Stimulated activated CD4-positive, alpha-beta T cell treated with anti-CD3 and anti-CD28 coated beads, TNF-alpha, amount 100 ng/mL, for 1 hour (primary cell): ENCODE measurements around the gene RPS23.

ENCODE experiments used
- DNase-seq, 3 donors: peaks; one replicate each; pipeline ENCODE4 v3.0.0-alpha.2; 2020; ENCODE audit warnings: low read depth in 3 of 3, low spot score in 1 of 3

Gene RPS23

DNA sequence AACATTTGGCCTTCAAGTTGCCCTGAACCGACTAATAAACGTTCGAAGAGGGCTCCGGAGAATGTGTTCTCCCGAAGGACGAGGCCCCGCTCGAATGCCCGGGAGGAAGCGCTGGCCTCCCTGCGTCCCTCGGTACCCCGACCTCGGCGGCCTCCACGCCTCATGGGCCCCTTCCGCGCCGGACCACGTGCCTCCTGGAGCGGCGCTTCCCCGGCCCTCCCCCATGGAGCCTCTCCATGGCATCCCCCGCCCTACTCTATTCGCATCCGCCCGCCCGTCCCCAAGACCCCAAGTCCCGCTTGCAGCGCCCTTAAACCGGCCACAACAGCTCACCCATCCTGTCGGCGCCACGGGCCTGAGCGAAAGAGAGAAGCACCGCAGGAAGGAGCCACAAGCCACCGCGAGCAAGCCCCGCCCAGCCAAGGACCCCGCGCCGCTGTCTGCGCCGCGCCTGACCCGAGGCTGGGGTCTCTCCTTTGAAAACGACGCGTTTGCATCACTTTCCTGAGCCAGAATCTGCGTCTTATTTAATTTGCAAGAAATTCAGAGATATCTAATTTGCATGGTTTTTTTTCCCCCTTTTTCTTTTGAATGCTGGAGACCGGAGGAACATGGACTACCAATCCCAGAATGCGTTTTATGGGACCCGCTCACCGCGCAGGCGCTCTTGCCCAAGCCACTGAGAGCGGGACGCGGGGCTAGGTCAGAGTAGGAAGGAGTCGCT, at the start of gene RPS23:
Gene RPS23, minus strand, starts transcription at position 368 of the 724 bp plus-strand sequence. Its CDS starts 31 bp downstream, at position 337.
- DNase-seq: peak; percentile 70 to 80 (median 75)

GRCh38 chr5:82327941-82328340, 49.8 kb upstream of the RPS23 start:
- DNase-seq: no peak

GRCh38 chr5:82325996-82326395, 47.8 kb upstream of the RPS23 start:
- DNase-seq: no peak

DNA sequence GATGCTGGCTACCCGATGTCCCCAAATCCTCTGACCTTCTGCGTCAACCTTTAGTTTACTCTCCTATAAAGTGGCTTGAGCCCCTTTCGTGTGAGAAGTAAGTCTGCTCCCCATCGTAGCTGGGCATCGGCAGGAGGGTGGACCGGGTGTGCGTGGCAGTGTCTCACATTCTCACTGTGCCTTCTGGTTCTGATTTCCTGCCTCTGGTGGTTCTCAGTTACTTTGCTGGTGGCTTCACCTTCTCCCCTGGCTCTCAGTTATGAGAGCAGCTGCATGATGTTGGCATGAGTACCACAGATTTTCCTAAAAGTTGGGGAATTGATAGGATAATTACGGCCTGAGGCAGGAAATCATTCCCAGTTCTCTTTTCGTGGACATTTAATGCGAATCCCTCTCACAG, 47.0 kb upstream of the RPS23 start:
- DNase-seq: no peak

DNA sequence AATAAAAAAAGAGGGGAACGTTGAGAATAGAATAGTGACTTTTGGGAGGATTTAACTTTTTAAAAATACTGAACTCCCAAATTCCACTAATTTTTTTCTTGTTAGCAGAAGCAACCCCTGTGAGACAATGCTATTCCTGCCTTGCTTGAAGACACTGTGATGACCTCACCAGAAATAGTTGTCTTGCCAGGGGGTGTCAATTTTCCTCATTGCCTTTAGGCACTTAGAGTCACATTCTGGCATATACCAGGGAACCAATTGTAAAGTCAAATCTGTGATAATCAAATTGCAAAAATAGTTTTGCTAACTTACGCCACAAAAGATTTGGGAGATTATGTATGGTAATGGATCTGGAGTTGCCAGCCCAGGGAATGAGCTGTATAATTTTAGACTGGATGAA, 42.8 kb upstream of the RPS23 start:
- no peak for DNase-seq

- no peak for DNase-seq
Measured at GRCh38 chr5:82319651-82320376, 41.7 kb upstream of the RPS23 start.

DNA sequence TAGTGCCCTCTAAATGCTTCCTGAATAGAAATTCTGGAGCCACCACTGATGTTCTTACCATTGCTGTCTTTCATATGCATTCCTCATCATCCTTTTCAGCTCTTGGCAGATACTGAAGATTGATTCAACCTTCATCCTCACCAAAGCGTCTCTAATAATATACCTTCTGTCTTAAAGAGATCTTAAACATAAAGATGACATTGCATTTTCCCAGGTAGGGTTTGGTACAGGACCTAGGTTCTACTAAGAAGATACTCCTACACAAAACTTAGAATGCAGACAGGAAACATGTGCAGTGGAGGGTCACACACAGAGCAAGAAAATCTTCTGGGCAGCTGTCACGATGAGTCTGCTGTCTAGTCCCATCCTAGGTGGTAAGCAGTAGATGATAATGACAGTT, 41.0 kb upstream of the RPS23 start:
- no peak for DNase-seq

GRCh38 chr5:82314964-82315758, 37.0 kb upstream of the RPS23 start:
- DNase-seq: no peak

DNA sequence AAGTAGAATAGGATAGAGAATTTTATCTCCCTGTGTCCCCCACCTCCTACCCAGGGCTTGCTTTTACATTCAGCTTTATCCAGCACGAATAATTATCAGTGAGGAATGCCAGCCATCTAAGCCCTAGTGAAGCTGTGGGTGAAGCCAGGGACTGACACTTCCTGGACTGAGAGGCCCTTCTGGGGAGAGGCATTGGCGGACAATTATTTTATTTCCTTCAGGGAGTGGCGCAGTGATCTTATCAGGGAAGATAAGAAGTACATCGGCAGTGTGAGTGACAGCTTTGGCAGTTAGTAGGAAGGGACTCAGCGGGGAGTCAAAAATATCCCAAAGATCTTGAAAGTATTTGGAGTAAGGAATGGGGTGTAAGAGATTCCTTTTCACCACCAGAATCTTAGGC, 34.9 kb upstream of the RPS23 start:
- DNase-seq: no peak

DNA sequence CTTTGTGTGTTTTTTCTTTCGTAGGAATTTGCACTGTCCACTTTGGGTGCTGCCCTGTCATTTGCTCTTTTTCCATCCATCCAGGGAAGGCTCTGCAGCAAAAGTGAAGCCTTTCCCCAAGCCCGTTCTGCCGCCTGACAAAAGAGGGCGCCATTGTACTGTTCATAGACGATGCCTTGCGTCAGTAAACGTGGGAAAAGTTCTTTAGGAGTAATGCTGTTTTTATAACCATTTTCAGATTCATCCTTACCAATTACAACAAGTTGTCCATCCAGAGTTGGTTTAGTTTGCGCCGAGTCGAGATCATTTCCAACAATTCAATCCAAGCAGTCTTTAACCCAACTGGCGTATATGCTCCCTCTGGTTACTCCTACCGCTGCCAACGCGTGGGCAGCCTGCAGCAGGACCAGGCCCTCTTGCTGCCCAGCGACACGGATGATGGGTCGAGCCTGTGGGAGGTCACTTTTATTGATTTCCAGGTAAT, 34.3 kb upstream of the RPS23 start:
- DNase-seq: no peak

GRCh38 chr5:82309091-82309531, 31.0 kb upstream of the RPS23 start:
- no peak for DNase-seq

DNA sequence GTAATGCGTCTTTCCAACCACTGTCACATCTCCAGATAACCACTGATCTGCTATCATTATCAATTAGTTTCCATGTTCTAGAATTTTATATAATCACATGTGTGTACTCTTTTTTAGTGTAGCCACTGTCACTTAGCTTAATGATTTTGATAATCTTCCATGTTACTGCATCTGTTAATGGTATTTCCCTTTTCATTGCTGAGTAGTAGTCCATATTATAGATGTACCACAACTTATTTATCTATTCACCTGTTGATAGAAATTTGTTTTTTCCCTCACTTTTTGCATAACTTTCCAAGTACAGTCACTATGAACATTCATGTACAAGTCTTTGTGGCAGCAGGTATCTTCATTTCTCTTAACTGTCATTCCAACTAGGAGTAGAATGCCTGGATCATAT, 30.3 kb upstream of the RPS23 start:
- DNase-seq: no peak

DNA sequence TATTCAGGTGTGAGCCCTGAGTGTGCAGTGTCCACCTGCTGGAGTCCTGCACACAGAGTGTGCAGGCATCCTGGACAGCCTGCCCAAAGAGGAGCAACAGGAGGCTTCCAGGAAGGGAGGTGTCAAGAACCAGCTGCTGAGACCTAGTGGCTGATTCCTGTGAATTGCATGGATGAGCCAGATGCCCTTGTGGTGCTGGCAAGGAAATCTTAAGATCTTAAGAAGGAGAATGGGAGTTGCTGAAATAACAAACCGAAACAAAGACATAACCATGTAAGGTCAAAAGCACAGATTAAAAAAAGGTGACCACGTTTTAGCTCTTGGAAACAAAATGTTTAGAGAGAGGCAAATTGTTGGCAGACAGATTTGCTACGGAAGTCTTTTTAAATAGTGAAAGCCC, 29.3 kb upstream of the RPS23 start:
- DNase-seq: no peak

DNA sequence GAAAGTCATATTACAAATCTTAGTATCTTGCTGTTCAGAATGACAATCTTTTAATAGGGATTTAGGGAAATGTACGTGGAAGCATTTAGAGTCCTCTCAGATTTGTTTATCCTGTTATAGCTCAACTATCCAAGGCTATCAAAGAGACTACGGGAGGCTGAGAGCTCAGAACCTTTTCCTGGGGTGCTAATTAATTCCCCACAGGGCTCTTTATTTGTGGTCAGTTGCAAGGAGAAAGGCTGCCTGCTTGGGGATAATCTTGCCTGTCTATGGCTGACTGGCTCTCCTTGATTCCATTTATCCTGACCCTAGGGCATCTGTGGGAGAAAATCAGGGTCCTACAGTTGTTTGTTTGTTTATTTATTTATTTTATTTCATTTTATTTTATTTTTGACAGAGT, 28.0 kb upstream of the RPS23 start:
- DNase-seq: no peak

DNA sequence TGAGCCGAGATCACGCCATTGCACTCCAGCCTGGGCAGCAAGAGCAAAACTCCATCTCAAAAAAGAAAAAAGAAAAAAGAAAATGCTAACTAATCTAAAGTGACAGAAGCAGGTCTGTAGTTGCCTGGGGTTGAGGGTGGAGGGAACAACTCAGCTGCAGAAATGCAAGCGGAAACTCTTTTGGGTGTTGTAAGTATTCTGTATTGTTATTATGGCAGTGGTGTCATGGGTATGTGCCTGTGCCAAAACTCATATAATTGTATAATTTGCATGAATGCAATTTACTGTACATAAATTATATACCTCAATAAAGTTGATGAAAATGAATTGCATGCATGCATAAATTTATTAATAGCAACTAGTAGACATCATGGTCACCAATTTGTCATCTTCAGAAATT, 23.0 kb upstream of the RPS23 start:
- DNase-seq: no peak

GRCh38 chr5:82298668-82299067, 20.5 kb upstream of the RPS23 start:
- DNase-seq: no peak

- no peak for DNase-seq
Measured at GRCh38 chr5:82297711-82298110, 19.6 kb upstream of the RPS23 start.

GRCh38 chr5:82296929-82297328, 18.8 kb upstream of the RPS23 start:
- no peak for DNase-seq

- no peak for DNase-seq
Measured at GRCh38 chr5:82295959-82296531, 17.9 kb upstream of the RPS23 start.

DNA sequence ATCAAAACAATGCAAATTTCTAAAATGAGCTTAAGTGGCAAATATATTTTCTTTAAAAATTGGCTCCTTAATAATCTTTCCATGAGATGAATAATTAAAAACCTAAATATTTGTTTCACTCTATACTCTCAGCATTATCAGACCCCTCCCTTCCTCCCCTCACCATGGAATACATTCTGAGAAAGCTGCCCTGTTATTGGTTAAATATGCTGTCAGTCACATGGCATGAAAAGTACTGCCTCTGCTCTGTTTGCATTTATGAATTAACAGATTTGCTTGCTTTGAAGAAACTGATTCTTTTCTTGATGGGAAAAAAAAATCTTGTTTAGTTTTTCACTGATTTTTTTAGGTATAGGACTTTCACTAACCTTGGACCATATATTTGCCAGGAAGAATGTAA, 17.0 kb upstream of the RPS23 start:
- DNase-seq: no peak

GRCh38 chr5:82291420-82291819, 13.3 kb upstream of the RPS23 start:
- no peak for DNase-seq
